Esophagus muscularis mucosa (tissue), 4 donors: Measurements from ENCODE around the gene WASF2. TPM values are rescaled to one million over a fixed set of nuclear protein-coding genes. Genes with fewer than 3 reads are reported as not detected.

Source experiments
- DNase-seq: peaks from one replicate; pipeline ENCODE4 v3.0.0-alpha.2; 2017; ENCODE audit errors: extremely low spot score
- H3K27ac ChIP-seq, 4 donors: fragments of 200-600 bp; sonication (generic); replicated peaks in 1 of 4; 1 replicate in 3 of 4; 2 replicates in 1 of 4; pipeline ENCODE4 v1.5.1; 2016 to 2019; ENCODE audit warnings: mild to moderate bottlenecking in 1 of 4
- H3K27me3 ChIP-seq, 4 donors: fragments of 200-600 bp; sonication (generic); one replicate each; pipeline versions ENCODE4 v1.5.1 to v1.6.0; 2016 to 2019
- H3K36me3 ChIP-seq, 4 donors: fragments of 200-600 bp; sonication (generic); one replicate each; pipeline ENCODE4 v1.5.1; 2016 to 2019
- H3K4me1 ChIP-seq, 4 donors: fragments of 200-600 bp; sonication (generic); one replicate each; pipeline ENCODE4 v1.5.1; 2016 to 2019
- H3K4me3 ChIP-seq, 4 donors: fragments of 200-600 bp; sonication (generic); 1 replicate in 2 of 4; 2 replicates in 2 of 4; pipeline ENCODE4 v1.5.1; 2016 to 2019; ENCODE audit warnings: mild to moderate bottlenecking in 4 of 4, moderate library complexity in 1 of 4
- H3K9me3 ChIP-seq, 4 donors: fragments of 200-600 bp; sonication (generic); 1 replicate in 3 of 4; 2 replicates in 1 of 4; pipeline ENCODE4 v1.5.1; 2016 to 2019
- EP300 ChIP-seq: sonication (generic); formaldehyde crosslinking; IDR thresholded peaks from one replicate; pipeline ENCODE4 v1.6.1; 2017; ENCODE audit warnings: antibody characterized with exemption
- POLR2A ChIP-seq: fragments of 450-650 bp; IDR thresholded peaks from one replicate; pipeline ENCODE4 v1.6.1; 2017; ENCODE audit warnings: antibody characterized with exemption, moderate library complexity, mild to moderate bottlenecking, low read depth
- POLR2AphosphoS5 ChIP-seq, 2 donors: sonication (generic); formaldehyde crosslinking; IDR thresholded peaks; one replicate each; pipeline ENCODE4 v1.6.1; 2017; ENCODE audit warnings: antibody characterized with exemption in 2 of 2
- WGBS: methylation state at CpG from one replicate; pipeline ENCODE4 v1.1.5; 2018; 5-methylcytosine and 5-hydroxymethylcytosine counted together
- intact Hi-C: fragments of 100-400 bp; cut with DNase I; formaldehyde crosslinking; loops from one replicate; pipeline ENCODE4 v1.15.1; 2023
- total RNA-seq, 4 donors: library from RNA; depleted of rRNA; stranded (reverse); fragments of >200 nt; gene quantifications; one replicate each; pipeline versions ENCODE4 v1.1.0 to v1.2.1, GENCODE V29; 2016
- TF ChIP-seq, protein P1 (sequence below), 3 experiments: fragments of 200-600 bp in 2 of 3; fragments of 450-650 bp in 1 of 3; sonication (generic) in 2 of 3; IDR thresholded peaks; one replicate each; pipeline ENCODE4 v1.5.1; 2017 to 2019; ENCODE audit warnings: antibody characterized with exemption in 3 of 3, mild to moderate bottlenecking in 2 of 3, moderate library complexity in 1 of 3

WASF2 gene
- total RNA-seq, 4 donors from 2014 or later: 78.5 to 141 (median 101) TPM

DNA sequence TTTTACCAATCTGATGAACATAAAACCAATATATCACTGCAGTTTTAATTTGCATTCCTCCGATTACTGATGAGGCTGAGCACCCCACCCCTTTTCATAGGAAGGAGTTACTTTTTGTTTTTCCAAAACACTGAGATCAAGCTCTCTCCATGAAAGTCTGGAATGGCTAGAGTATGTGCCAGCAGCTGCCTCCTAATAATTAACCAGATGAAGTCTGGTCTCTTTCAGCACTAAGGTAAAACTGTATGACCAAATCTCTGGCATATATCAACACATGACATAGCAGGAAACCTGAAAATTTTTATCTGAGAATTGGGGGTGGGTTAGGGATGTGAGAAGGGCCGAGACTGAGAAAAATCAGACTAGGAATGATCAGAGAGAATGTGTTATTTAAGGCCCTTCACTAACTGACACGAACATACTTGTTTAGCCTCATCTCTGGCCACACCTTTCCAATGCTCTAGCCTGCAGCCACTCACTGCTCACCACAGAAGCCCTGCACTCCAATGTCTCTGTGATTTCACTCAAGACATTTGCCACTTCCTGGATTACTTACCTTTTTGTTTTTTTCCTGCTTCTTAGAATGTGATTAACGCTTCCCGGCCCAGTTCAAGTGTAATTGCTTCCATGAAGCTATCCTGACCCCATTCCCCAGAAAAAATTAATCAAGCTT is 34.7 kb downstream of the WASF2 start:
- Histone ChIP-seq H3K9me3 (no peaks in the 10 kb centered on the region), H3K27ac (peak overlapping the region in 3 of 4 donors; percentile 0 to 13 (median 6)), H3K4me3 (no peak overlapping the region), H3K4me1 (peaks cover 37 to 58% (median 50%) of the 10 kb centered on the region in 4 donors), H3K36me3 (no peaks in the 10 kb centered on the region), H3K27me3 (no peaks in the 10 kb centered on the region)
- no peak for TF ChIP-seq EP300
- TF ChIP-seq POLR2AphosphoS5 (IDR thresholded peaks at IDR 0.05): no peak
- TF ChIP-seq, protein P1, sequence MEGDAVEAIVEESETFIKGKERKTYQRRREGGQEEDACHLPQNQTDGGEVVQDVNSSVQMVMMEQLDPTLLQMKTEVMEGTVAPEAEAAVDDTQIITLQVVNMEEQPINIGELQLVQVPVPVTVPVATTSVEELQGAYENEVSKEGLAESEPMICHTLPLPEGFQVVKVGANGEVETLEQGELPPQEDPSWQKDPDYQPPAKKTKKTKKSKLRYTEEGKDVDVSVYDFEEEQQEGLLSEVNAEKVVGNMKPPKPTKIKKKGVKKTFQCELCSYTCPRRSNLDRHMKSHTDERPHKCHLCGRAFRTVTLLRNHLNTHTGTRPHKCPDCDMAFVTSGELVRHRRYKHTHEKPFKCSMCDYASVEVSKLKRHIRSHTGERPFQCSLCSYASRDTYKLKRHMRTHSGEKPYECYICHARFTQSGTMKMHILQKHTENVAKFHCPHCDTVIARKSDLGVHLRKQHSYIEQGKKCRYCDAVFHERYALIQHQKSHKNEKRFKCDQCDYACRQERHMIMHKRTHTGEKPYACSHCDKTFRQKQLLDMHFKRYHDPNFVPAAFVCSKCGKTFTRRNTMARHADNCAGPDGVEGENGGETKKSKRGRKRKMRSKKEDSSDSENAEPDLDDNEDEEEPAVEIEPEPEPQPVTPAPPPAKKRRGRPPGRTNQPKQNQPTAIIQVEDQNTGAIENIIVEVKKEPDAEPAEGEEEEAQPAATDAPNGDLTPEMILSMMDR (IDR thresholded peaks at IDR 0.05): no peak
- TF ChIP-seq POLR2A: no peak
- 48% methylated on average over 5 of the region's 5 CpGs for WGBS
- no peak for DNase-seq
- intact Hi-C loops: no loop called here

DNA sequence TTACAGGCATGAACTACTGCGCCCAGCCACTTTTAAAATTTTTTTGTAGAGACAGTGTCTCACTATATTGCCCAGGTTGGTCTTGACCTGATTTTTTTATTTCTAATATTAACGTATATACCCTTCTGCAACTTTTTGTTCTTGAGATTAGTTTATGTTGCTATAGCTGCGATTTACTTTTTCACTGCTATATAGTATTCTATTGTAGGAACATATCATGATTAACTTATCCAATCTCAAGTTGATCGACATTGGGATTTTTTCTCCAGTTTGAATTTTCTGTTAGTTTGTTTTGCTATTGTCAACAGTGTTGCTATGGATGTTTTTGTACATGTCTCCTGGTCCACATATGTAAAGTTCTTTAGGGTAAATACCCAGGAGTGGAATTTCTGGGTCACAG is 35.4 kb downstream of the WASF2 start:
- no peak overlapping the region for H3K27ac ChIP-seq
- peaks cover 34 to 54% (median 44%) of the 10 kb centered on the region in 4 donors for H3K4me1 ChIP-seq
- 95% methylated on average over 4 of the region's 4 CpGs for WGBS
- TF ChIP-seq EP300: no peak
- no peak for TF ChIP-seq POLR2A
- TF ChIP-seq POLR2AphosphoS5 (IDR thresholded peaks at IDR 0.05): no peak
- TF ChIP-seq, protein P1 (IDR thresholded peaks at IDR 0.05): no peak
- H3K36me3 ChIP-seq: peaks cover 0 to 5% (median 2%) of the 10 kb centered on the region in 4 donors
- DNase-seq: no peak
- no peaks in the 10 kb centered on the region for H3K9me3 ChIP-seq
- intact Hi-C loops: no loop called here
- H3K4me3 ChIP-seq: no peak overlapping the region
- no peaks in the 10 kb centered on the region for H3K27me3 ChIP-seq

DNA sequence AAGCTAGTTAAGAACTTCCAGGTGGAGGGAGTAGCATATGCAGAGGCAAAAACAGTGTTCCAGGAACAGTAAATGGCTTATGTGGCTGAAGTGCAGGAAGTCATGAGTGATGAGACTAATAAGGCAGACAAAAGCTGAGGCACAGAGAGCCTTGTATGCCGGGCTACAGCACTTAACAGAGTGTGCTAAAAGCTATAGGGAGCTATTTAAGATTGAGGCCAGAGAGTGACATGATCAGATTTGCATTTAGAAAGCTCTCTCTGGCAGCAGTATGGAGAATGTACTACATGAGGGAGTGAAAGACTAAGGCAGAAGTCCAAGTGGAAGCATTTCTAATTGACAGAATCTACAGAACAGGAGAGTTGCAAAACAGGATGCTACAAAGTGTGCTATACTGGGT is 38.6 kb downstream of the WASF2 start:
- Histone ChIP-seq H3K36me3 (peaks cover 0 to 13% (median 9%) of the 10 kb centered on the region in 4 donors), H3K9me3 (no peaks in the 10 kb centered on the region), H3K27me3 (no peaks in the 10 kb centered on the region), H3K4me3 (no peak overlapping the region), H3K4me1 (peaks cover 31 to 63% (median 56%) of the 10 kb centered on the region in 4 donors), H3K27ac (no peak overlapping the region)
- WGBS: 41% methylated on average over 1 of the region's 1 CpG
- intact Hi-C loops: no loop called here
- DNase-seq: no peak
- TF ChIP-seq EP300: no peak
- TF ChIP-seq, protein P1 (IDR thresholded peaks at IDR 0.05): no peak
- no peak for TF ChIP-seq POLR2A
- no peak for TF ChIP-seq POLR2AphosphoS5 (IDR thresholded peaks at IDR 0.05)

DNA sequence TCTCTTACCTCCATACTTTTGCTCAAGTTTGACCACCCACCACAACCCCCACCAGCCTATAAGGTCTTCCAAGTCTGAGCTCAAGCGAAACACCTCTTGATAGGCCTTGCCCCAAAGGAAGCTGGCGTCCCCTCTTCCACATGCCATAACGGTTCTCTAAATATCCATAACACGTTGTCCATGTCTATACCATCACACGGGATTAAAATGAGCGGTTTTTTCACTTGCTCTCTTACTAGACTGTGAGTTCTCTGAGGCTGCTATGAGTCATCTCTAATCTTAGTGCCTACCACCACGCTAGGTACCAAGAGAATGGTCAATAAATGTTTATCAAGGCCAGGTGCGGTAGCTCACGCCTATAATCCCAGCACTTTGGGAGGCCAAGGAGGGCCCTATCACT is 41.0 kb downstream of the WASF2 start:
- Histone ChIP-seq H3K9me3 (no peaks in the 10 kb centered on the region), H3K4me1 (peaks cover 35 to 73% (median 62%) of the 10 kb centered on the region in 4 donors), H3K36me3 (peaks cover 0 to 13% (median 9%) of the 10 kb centered on the region in 4 donors), H3K27ac (no peak overlapping the region), H3K27me3 (no peaks in the 10 kb centered on the region), H3K4me3 (no peak overlapping the region)
- DNase-seq: no peak
- 90% methylated on average over 9 of the region's 9 CpGs for WGBS
- intact Hi-C loops: no loop called here
- no peak for TF ChIP-seq POLR2AphosphoS5 (IDR thresholded peaks at IDR 0.05)
- TF ChIP-seq, protein P1 (IDR thresholded peaks at IDR 0.05): no peak
- TF ChIP-seq EP300: no peak
- TF ChIP-seq POLR2A: no peak
